ENCODE results near the gene UBAC2. TPM values are rescaled to one million over a fixed set of nuclear protein-coding genes. Genes with fewer than 3 reads are reported as not detected.

Gene UBAC2
- total RNA-seq, 2 experiments from 2014 or later = 26.8 to 28.5 TPM

DNA sequence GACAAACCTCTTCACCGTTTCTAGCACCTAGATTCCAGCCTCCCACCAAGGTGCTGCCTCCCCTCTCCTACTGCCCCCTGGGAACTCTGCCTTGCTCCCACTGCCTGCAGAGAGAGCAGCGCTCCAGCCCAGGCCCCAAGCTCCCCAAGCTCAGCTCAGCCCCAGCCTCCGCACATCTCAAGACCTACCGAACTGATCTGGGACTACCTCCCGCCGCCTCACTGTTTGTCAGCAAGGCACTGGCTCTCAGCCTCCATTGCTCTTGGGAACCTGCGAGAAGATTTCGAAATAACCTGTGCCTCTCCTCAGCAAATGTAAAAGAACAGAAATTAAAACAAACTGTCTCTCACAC lies 198.9 kb downstream of the UBAC2 start:
- no peak for DNase-seq (ENCODE audit: low spot score)
- Histone ChIP-seq H3K9me2 (ENCODE audit: insufficient read depth, low read length) (no peaks in the 10 kb centered on the region), H3K4me2 (ENCODE audit: low read length) (no peak overlapping the region), H3K9me3 (ENCODE audit: low read length) (no peaks in the 10 kb centered on the region), H2AFZ (ENCODE audit: low read length) (no peak overlapping the region), H3K4me1 (ENCODE audit: insufficient read depth, low read length, poor library complexity, severe bottlenecking) (no peaks in the 10 kb centered on the region), H4K20me1 (ENCODE audit: insufficient read depth, low read length) (no peaks in the 10 kb centered on the region), H3K36me3 (ENCODE audit: insufficient read depth, low read length) (no peaks in the 10 kb centered on the region), H3K79me2 (ENCODE audit: insufficient read depth, low read depth, low read length) (no peaks in the 10 kb centered on the region), H3K4me3 (ENCODE audit: low read depth, low read length, poor library complexity, severe bottlenecking) (no peak overlapping the region), H3K27ac (ENCODE audit: low read depth, low read length, poor library complexity, severe bottlenecking) (no peak overlapping the region)
- no peak for TF ChIP-seq EZH2phosphoT487 (IDR thresholded peaks at IDR 0.05; ENCODE audit: borderline replicate concordance, low read depth, low read length)
- TF ChIP-seq, protein P1, sequence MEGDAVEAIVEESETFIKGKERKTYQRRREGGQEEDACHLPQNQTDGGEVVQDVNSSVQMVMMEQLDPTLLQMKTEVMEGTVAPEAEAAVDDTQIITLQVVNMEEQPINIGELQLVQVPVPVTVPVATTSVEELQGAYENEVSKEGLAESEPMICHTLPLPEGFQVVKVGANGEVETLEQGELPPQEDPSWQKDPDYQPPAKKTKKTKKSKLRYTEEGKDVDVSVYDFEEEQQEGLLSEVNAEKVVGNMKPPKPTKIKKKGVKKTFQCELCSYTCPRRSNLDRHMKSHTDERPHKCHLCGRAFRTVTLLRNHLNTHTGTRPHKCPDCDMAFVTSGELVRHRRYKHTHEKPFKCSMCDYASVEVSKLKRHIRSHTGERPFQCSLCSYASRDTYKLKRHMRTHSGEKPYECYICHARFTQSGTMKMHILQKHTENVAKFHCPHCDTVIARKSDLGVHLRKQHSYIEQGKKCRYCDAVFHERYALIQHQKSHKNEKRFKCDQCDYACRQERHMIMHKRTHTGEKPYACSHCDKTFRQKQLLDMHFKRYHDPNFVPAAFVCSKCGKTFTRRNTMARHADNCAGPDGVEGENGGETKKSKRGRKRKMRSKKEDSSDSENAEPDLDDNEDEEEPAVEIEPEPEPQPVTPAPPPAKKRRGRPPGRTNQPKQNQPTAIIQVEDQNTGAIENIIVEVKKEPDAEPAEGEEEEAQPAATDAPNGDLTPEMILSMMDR (conservative IDR thresholded peaks at IDR 0.05; ENCODE audit: low read length) = no peak
- no TSS peak for BruUV-seq (replicated peaks)
- ChIA-PET POLR2A (no interaction called here), CTCF (ENCODE audit: unreplicated experiment) (no interaction called here)
- intact Hi-C loops (cut with micrococcal nuclease; ENCODE audit: unreplicated experiment) = no loop called here

DNA sequence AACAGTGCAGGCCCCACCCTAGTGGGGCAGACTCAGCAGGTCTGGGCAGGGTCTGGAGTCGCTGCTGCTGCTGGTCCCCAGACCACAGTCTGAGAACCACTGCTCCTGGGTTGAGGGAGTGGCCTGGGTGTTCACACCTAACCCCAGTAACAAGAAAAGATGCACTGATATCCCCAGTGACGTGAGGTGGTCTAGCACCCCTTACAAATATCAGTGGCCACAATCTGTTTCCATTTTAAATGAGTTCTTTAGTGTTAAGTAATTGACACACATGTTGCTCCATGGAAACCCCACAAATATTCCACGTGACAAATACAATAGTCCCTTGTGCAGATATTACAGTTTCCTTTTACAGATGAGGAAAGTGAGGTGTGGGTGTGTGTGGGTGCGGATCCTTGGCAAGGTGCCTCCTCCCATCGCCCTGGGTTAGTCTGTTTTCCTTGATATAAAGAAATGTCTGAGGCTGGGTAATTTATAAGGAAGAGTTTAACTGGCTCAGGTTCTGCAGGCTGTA lies 202.9 kb downstream of the UBAC2 start:
- no peak overlapping the region for H3K4me2 ChIP-seq (ENCODE audit: low read length)
- DNase-seq (ENCODE audit: low spot score) = no peak
- no TSS peak for BruUV-seq (replicated peaks)
- no peaks in the 10 kb centered on the region for H3K9me2 ChIP-seq (ENCODE audit: insufficient read depth, low read length)
- TF ChIP-seq, protein P1 (conservative IDR thresholded peaks at IDR 0.05; ENCODE audit: low read length) = no peak
- no peak for TF ChIP-seq EZH2phosphoT487 (IDR thresholded peaks at IDR 0.05; ENCODE audit: borderline replicate concordance, low read depth, low read length)
- H3K9me3 ChIP-seq (ENCODE audit: low read length) = no peaks in the 10 kb centered on the region
- no peaks in the 10 kb centered on the region for H4K20me1 ChIP-seq (ENCODE audit: insufficient read depth, low read length)
- H2AFZ ChIP-seq (ENCODE audit: low read length) = no peak overlapping the region
- H3K79me2 ChIP-seq (ENCODE audit: insufficient read depth, low read depth, low read length) = no peaks in the 10 kb centered on the region
- H3K4me1 ChIP-seq (ENCODE audit: insufficient read depth, low read length, poor library complexity, severe bottlenecking) = no peaks in the 10 kb centered on the region
- no peaks in the 10 kb centered on the region for H3K36me3 ChIP-seq (ENCODE audit: insufficient read depth, low read length)
- CTCF ChIA-PET (ENCODE audit: unreplicated experiment) = no interaction called here
- intact Hi-C loops (cut with micrococcal nuclease; ENCODE audit: unreplicated experiment) = no loop called here
- POLR2A ChIA-PET = no interaction called here
- no peak overlapping the region for H3K4me3 ChIP-seq (ENCODE audit: low read depth, low read length, poor library complexity, severe bottlenecking)
- no peak overlapping the region for H3K27ac ChIP-seq (ENCODE audit: low read depth, low read length, poor library complexity, severe bottlenecking)

DNA sequence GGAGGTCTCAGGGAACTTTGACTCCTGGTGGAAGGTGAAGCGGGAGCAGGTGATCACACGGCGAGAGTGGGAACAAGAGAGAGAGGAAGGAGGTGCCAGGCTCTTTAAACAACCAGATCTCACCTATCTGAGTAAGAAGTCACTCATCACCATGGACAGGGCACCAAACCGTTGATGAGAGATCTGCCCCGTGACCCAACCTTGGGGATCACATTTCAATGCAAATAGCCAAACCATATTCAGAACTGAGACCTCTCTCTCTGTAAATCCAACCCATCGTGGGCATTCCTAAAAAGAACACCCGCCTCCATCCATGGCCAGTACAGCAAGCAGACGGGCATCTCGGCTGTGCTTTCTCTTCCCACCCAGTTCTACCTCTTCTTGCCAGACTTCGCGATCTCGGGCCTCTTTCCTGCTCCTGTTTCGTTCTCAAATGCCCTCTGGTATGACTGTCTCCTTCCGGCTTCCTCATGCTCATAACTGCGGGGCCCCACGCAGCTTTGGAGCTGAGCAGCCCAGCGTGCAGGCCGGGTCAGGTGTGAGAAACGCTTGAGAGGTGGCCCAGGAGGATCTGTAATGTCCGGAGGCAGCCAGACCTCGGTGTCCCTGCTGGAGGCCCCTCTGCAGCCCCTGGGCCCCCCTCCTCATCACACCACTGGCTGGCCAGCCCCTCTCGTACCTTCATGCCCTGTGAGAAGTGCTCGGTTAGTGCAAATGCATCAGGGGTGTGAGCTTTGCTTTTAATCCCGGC lies 203.5 kb downstream of the UBAC2 start:
- TF ChIP-seq EZH2phosphoT487 (IDR thresholded peaks at IDR 0.05; ENCODE audit: borderline replicate concordance, low read depth, low read length) = no peak
- DNase-seq (ENCODE audit: low spot score) = no peak
- ChIA-PET CTCF (ENCODE audit: unreplicated experiment) (no interaction called here), POLR2A (interaction anchor here (0.6 kb wide), 1 partner anchor 203 kb away, joined by 5 read pairs; no protein-coding TSS in a partner anchor)
- no peak overlapping the region for H3K4me2 ChIP-seq (ENCODE audit: low read length)
- no TSS peak for BruUV-seq (replicated peaks)
- no peaks in the 10 kb centered on the region for H3K9me3 ChIP-seq (ENCODE audit: low read length)
- H4K20me1 ChIP-seq (ENCODE audit: insufficient read depth, low read length) = no peaks in the 10 kb centered on the region
- no peaks in the 10 kb centered on the region for H3K9me2 ChIP-seq (ENCODE audit: insufficient read depth, low read length)
- intact Hi-C loops (cut with micrococcal nuclease; ENCODE audit: unreplicated experiment) = no loop called here
- H3K79me2 ChIP-seq (ENCODE audit: insufficient read depth, low read depth, low read length) = no peaks in the 10 kb centered on the region
- H3K36me3 ChIP-seq (ENCODE audit: insufficient read depth, low read length) = no peaks in the 10 kb centered on the region
- no peak overlapping the region for H3K27ac ChIP-seq (ENCODE audit: low read depth, low read length, poor library complexity, severe bottlenecking)
- no peak overlapping the region for H3K4me3 ChIP-seq (ENCODE audit: low read depth, low read length, poor library complexity, severe bottlenecking)
- no peak overlapping the region for H2AFZ ChIP-seq (ENCODE audit: low read length)
- no peaks in the 10 kb centered on the region for H3K4me1 ChIP-seq (ENCODE audit: insufficient read depth, low read length, poor library complexity, severe bottlenecking)

Measured in OCI-LY7 (cell line).